Natural killer cell (primary cell): ENCODE results near the gene NR1I2. TPM values are rescaled to one million over a fixed set of nuclear protein-coding genes. Genes with fewer than 3 reads are reported as not detected.

Experiments
- ATAC-seq, 3 donors: fragments of 150-1000 bp in 2 of 3; fragments of 200-7000 bp in 1 of 3; cut with Tn5 transposase; 1 replicate in 1 of 3; 2 replicates in 2 of 3; pipeline ENCODE4 v1.10.0; 2021; ENCODE audit warnings: mild to moderate bottlenecking in 2 of 3, moderate library complexity in 2 of 3
- DNase-seq, 2 donors: peaks; one replicate each; pipeline versions ENCODE4 v3.0.0 to v3.0.0-alpha.2; 2013 to 2021; ENCODE audit warnings: mixed read lengths in 1 of 2
- H3K27ac ChIP-seq: one replicate; pipeline ENCODE4 v1.5.1; 2013; ENCODE audit warnings: mild to moderate bottlenecking, low read length
- H3K27me3 ChIP-seq: one replicate; pipeline ENCODE4 v1.6.1; 2013; ENCODE audit warnings: low read length; ENCODE audit not compliant: control insufficient read depth, insufficient read depth
- H3K36me3 ChIP-seq: one replicate; pipeline ENCODE4 v1.6.1; 2013; ENCODE audit warnings: low read length; ENCODE audit not compliant: control insufficient read depth, insufficient read depth
- H3K4me1 ChIP-seq: one replicate; pipeline ENCODE4 v1.6.1; 2013; ENCODE audit warnings: low read length; ENCODE audit not compliant: control insufficient read depth, insufficient read depth
- H3K4me3 ChIP-seq: one replicate; pipeline ENCODE4 v1.5.1; 2013; ENCODE audit warnings: low read length
- H3K9me3 ChIP-seq: one replicate; pipeline ENCODE4 v1.6.1; 2013; ENCODE audit warnings: low read length; ENCODE audit not compliant: control insufficient read depth, insufficient read depth
- H3K27ac Mint-ChIP-seq, 2 donors: one replicate each; pipeline ENCODE4 v1.8.0; 2022; ENCODE audit warnings: mild to moderate bottlenecking in 2 of 2, mixed read lengths in 2 of 2, moderate library complexity in 1 of 2
- H3K27me3 Mint-ChIP-seq, 2 donors: one replicate each; pipeline ENCODE4 v1.8.0; 2022; ENCODE audit warnings: low read depth in 2 of 2, mixed read lengths in 2 of 2
- H3K36me3 Mint-ChIP-seq: one replicate; pipeline ENCODE4 v1.8.0; 2022; ENCODE audit warnings: mixed read lengths
- H3K4me1 Mint-ChIP-seq, 2 donors: one replicate each; pipeline ENCODE4 v1.8.0; 2022; ENCODE audit warnings: mixed read lengths in 2 of 2
- H3K4me3 Mint-ChIP-seq: one replicate; pipeline ENCODE4 v1.8.0; 2022; ENCODE audit warnings: mild to moderate bottlenecking, moderate library complexity, mixed read lengths
- H3K9me3 Mint-ChIP-seq, 2 donors: one replicate each; pipeline ENCODE4 v1.8.0; 2022; ENCODE audit warnings: mixed read lengths in 2 of 2
- CTCF ChIP-seq: fragments of 200-600 bp; IDR thresholded peaks from one replicate; pipeline ENCODE4 v1.8.0; 2022; ENCODE audit warnings: antibody characterized with exemption
- whole genome bisulfite sequencing: methylation state at CpG from one replicate; pipeline ENCODE4 v1.1.7; 2013; ENCODE audit warnings: missing lambda C conversion rate; ENCODE audit not compliant: insufficient coverage; 5-methylcytosine and 5-hydroxymethylcytosine counted together
- intact Hi-C: fragments of 100-400 bp; cut with micrococcal nuclease; formaldehyde crosslinking; loops from one replicate; pipeline ENCODE4 v1.14.2; 2022
- total RNA-seq, 4 donors: library from RNA; stranded (reverse); fragments of 120-200 nt in 1 of 4; gene quantifications; one replicate each; pipeline versions ENCODE4 v1.2.3 to v1.2.4, GENCODE V29; 2013 to 2022

NR1I2 gene
- total RNA-seq, 3 donors from 2014 or later (not counting 1 experiment from before 2014, with no cell fraction given) = 0.13 to 0.25 (median 0.16) TPM

- no peak for DNase-seq
- Mint-ChIP-seq H3K36me3 (peaks cover 10% of the 10 kb centered on the region), H3K4me3 (no peak overlapping the region), H3K4me1 (peaks cover 32 to 34% of the 10 kb centered on the region in 2 donors), H3K27me3 (no peaks in the 10 kb centered on the region), H3K9me3 (no peaks in the 10 kb centered on the region), H3K27ac (peak overlapping the region in 1 of 2 donors; percentile 27)
- Histone ChIP-seq H3K36me3 (peaks cover 34% of the 10 kb centered on the region), H3K4me3 (no peak overlapping the region), H3K4me1 (no peaks in the 10 kb centered on the region), H3K27ac (no peak overlapping the region), H3K27me3 (no peaks in the 10 kb centered on the region), H3K9me3 (no peaks in the 10 kb centered on the region)
- no peak for TF ChIP-seq CTCF
- ATAC-seq = no peak
- WGBS = 94% methylated on average over 2 of the region's 2 CpGs
- intact Hi-C loops = no loop called here
Measured at GRCh38 chr3:119858957-119859356, 77.1 kb downstream of the NR1I2 start.

- Histone ChIP-seq H3K36me3 (peaks cover 34% of the 10 kb centered on the region), H3K27ac (no peak overlapping the region), H3K27me3 (no peaks in the 10 kb centered on the region), H3K9me3 (no peaks in the 10 kb centered on the region), H3K4me1 (no peaks in the 10 kb centered on the region), H3K4me3 (no peak overlapping the region)
- Mint-ChIP-seq H3K4me3 (no peak overlapping the region), H3K36me3 (peaks cover 10% of the 10 kb centered on the region), H3K27me3 (no peaks in the 10 kb centered on the region), H3K4me1 (peaks cover 29 to 31% of the 10 kb centered on the region in 2 donors), H3K9me3 (no peaks in the 10 kb centered on the region), H3K27ac (peak overlapping the region; percentile 0 to 12)
- TF ChIP-seq CTCF = no peak
- intact Hi-C loops = no loop called here
- DNase-seq (no peak), ATAC-seq (no peak)
- 100% methylated on average over 2 of the region's 2 CpGs for WGBS
Measured at GRCh38 chr3:119859728-119860127, 77.8 kb downstream of the NR1I2 start.

- intact Hi-C loops = no loop called here
- DNase-seq = no peak
- peaks cover 10% of the 10 kb centered on the region for H3K36me3 Mint-ChIP-seq
- H3K27me3 Mint-ChIP-seq = no peaks in the 10 kb centered on the region
- no peak overlapping the region for H3K4me3 Mint-ChIP-seq
- TF ChIP-seq CTCF = no peak
- no peaks in the 10 kb centered on the region for H3K27me3 ChIP-seq
- 97% methylated on average over 2 of the region's 2 CpGs for WGBS
- ATAC-seq = no peak
- H3K27ac ChIP-seq = no peak overlapping the region
- H3K27ac Mint-ChIP-seq = peak overlapping the region in 1 of 2 donors; percentile 17
- H3K9me3 Mint-ChIP-seq = no peaks in the 10 kb centered on the region
- H3K9me3 ChIP-seq = no peaks in the 10 kb centered on the region
- peaks cover 30% of the 10 kb centered on the region for H3K36me3 ChIP-seq
- no peaks in the 10 kb centered on the region for H3K4me1 ChIP-seq
- H3K4me1 Mint-ChIP-seq = peaks cover 26 to 28% of the 10 kb centered on the region in 2 donors
- H3K4me3 ChIP-seq = no peak overlapping the region
Measured at GRCh38 chr3:119861681-119862080, 79.8 kb downstream of the NR1I2 start.

GRCh38 chr3:119862616-119863015, 80.7 kb downstream of the NR1I2 start:
- peaks cover 10% of the 10 kb centered on the region for H3K36me3 Mint-ChIP-seq
- no peak overlapping the region for H3K27ac ChIP-seq
- no peaks in the 10 kb centered on the region for H3K4me1 ChIP-seq
- intact Hi-C loops = no loop called here
- no peaks in the 10 kb centered on the region for H3K9me3 Mint-ChIP-seq
- no peak for ATAC-seq
- no peaks in the 10 kb centered on the region for H3K9me3 ChIP-seq
- H3K27me3 ChIP-seq = no peaks in the 10 kb centered on the region
- no peak for DNase-seq
- H3K27me3 Mint-ChIP-seq = no peaks in the 10 kb centered on the region
- no peak overlapping the region for H3K4me3 Mint-ChIP-seq
- no peak overlapping the region for H3K27ac Mint-ChIP-seq
- H3K4me3 ChIP-seq = no peak overlapping the region
- no peak for TF ChIP-seq CTCF
- peaks cover 23 to 24% of the 10 kb centered on the region in 2 donors for H3K4me1 Mint-ChIP-seq
- 100% methylated on average over 1 of the region's 2 CpGs for WGBS
- peaks cover 30% of the 10 kb centered on the region for H3K36me3 ChIP-seq
